SKM-1 (cell line): ENCODE data around the gene ZIC4.

Experiments
- DNase-seq: peaks from one replicate; lab custom pipeline; 2025; ENCODE audit not compliant: unreplicated experiment; lab: John Stamatoyannopoulos, UW

The ZIC4 gene

DNA sequence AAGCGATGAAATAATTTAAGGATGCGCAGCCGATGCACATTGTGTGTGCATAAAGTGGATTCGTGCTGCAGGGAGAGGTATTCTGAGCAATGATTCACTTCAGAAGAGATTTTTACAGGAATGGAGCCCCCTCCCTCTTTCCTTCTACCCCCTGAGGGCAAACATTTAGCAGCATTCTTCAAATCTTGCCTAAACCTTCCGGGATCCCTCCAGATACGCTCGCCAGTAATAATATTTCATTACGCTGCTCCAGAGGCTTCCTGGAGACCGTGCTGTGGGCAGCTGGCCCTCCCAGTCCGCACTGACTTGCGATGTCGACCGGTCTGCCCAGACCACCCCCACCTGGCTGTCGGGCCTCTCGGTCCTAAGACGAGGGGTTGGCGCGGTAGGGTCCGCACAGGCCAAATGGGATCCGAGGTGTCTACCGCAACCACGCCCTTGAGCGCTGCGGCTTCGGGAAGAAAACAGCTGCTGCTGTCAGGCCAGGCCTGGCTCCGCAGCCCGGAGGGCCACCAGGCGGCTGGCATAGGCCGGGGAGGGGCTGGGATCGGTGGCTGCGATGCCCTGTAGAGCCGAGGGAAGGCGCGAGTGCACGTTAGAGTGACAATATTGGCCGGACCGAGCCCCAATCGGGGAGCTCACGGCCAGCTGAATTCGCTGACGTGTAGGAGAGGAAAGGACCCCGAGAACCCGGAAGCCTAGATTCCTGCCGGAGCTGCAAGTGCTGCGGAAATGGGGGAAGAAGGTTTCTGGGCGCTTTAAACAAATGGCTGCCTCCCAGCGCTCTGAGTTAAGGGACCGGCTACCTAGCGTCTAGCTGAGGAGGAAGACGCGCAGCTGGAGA lies 14.3 kb downstream of the ZIC4 start:
- no peak for DNase-seq

DNA sequence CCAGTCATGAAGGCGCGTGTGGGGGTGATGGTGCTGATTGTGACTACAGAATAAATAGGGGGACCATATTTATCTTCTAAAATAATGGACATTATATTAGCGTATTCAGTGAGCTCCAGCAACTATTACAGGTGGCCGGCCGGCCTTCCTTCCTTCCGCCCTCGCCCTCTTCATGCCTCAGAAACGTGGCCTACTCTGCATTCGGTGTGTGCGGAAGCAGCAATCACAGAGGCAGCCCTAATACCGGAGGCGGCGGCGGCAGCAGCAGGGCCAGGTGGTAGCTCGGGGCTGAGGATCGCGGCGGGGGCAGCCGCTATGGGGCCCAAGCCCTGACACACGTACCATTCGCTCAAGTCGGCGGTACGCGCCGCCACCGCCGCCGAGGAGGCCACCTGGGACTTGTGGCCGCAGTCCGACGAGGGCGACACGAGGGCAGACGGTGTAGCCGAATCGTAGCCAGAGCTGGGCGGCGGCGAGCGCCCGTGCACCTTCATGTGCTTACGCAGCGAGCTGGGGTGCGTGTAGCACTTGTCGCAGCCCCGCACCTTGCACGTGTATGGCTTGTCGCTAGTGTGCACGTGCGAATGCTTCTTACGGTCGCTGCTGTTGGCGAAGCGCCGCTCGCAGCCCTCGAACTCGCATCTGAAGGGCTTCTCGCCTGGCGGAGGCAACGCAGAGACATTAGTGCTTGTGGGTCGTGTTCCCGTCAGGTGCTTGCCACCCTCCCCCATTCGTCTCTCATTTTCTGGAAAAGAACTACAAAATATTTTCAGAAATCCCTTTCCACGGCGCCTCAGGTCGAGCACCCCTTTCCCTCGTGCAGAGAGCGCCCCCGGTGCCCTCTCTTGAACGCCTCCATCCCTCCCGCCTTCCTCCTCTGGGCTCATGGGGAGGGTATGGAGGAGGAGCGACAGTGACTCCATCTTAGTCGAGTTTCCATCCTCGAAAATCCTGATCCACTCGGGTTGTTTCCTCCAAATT lies 15.5 kb downstream of the ZIC4 start:
- DNase-seq, result no peak

GRCh38 chr3:147389717-147390116 lies 16.6 kb downstream of the ZIC4 start:
- DNase-seq, result no peak

DNA sequence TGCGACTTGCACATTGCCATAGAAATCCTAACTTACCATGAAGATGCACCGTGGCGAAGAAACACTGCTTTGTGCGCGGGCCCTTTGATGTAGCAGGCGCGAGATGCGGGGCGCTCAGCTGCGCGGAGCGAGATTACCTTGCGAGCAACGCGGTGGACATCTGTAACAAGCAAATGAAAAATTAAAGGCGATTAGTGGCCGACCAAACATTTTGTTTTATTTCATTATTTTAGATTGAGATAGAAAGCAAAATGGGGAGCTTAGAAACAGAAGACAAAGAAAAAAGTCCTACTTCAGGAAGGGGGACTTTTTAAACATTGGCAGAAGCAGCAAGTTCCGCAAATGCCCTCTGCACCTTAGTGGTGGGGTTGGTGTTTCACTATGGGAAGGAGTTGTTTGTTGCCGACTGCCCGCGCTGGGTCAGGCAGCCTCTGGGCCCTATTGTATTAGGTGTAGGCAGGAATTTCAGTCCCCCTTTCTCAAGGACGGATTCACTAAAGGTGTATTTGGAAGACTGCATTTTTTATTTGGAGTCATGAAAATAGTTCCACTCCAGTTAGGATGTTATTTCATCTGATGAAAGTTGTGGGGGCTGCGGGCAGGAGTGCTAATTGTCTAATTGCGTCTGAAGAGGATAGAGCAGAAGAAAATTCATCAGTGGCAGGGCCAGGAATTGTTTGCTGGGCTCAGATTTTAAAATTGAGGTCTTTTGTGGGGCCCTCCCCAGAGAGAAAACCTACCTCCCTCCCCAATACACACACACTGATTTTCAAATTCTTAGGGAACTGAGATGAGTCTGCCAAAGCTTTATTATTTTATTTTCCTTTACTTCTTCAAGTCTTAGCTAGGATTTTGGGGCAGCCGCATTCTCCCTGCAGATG lies 17.4 kb downstream of the ZIC4 start:
- no peak for DNase-seq

DNA sequence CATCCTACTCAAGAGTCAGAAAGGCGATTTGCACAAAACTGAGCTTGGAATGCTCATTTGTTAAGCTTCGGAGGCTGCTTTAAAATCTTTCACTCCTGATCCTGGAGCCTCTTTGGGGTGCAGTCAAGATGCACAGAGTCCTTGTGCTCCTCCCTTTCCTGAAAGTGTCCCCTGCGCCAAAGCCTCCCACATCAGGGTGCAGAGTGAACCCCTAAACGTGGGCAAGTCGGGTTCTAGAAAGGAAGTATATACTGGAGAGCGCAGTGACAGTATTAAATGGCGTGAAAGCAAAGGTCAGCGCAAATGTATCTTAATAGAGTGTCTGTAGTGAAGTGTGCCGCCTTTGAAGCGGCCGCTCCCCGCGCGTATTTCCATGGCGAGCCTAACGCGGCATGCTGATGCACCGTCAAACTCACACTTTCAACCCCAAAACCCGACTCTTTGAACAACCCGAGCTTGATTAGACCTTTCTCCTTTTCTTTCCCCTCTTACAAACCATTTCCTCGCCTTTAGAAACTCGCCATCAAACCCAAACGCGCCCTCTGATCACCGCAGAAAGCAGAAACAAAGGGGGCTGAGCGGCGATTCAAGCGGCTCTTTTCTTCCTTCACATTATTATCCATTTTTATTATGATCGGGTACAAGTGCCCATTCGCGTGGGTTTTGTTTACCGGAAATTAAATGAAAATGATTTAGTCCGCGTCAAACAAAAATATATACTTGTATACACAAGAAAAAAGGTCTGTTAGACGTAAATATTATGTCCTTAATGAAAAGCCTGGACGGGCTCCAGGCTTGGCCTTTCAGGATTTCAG lies 18.3 kb downstream of the ZIC4 start:
- no peak for DNase-seq

GRCh38 chr3:147387291-147387884 lies 19.0 kb downstream of the ZIC4 start:
- DNase-seq, result no peak

DNA sequence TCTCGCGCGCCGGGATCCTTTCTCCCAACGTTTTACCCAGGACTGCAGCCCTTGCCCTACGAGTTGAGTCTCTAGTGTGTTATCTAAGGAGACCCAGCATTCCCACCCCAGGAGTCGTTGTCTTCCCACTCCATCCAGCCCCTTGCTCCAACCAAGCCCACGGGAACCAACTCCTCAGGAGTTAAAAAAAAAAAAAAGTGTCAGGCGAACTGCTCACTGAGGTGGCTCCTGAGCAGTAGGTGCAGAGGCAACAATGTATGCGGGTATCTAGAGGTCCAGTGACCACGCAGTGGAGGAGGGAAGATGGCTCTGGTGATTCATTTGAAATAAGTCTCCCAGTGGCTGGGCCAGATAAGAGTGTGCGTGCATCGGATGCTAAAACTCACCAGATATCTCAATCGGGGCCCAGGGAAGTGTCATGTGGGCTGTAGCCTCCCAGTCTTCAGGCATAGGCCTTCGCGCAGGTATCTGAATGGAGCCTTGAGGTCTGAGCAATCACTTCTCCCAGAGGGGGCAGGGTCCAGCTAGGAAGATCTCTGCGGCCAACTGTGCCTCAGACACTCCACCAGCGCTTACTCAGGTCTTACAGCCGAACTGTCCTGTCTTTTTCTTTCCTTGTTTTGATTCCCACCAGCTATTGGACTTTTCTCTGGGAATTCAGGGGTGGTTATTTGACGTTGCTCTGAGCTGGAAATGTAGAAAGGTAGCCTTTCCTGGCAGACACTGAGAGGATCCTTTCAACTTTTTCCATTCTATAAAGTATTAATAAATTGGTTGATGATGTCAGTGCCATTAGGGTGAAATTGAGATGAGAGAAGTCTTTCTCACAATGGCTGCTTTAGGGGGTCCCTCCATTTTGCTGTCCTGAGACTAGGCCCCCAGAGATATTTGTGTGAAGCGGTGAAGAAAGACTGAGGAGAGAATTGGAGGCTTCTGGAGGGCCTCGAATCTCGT lies 21.0 kb downstream of the ZIC4 start:
- DNase-seq, result no peak

DNA sequence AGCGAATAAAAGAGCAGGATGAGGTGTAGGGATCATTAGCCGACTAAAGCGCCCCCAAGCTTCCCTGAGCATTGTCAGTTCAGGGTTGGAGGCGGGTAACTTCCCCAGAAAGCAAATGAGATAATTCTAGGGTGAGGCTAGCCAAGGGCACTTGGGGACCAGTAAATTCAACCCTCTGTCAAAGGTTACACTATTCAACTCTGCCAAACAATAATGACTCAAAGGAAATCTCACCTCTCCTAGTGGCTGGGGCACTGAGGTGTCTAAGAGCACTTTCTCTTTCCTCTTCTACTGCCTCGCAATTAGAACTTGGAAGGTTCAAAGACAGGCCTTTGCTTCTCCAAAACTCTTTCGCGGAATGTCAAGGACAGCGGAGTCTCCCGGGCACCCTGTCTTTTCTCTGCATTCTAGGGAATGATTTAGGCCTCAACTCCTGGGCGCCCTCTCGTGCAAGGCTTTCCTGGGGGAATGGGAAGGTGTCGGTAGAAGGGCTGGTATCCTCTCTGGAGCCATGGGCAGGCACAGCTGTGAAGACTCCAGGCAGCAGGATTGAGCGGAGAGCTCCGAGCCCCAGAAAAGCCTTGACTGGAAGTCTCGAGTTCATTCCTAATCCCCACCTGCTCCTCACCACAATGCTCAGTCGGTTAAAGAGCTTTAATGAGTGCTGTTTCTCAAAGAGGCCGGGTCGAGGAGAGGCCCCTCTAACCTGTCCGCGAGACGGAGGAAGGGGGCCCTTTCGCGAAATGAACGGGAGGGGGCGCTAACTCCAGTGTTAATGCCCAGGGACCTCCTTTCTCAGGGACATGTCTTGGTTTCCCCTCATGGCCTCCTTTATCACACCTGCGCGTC lies 21.9 kb downstream of the ZIC4 start:
- DNase-seq, result no peak

DNA sequence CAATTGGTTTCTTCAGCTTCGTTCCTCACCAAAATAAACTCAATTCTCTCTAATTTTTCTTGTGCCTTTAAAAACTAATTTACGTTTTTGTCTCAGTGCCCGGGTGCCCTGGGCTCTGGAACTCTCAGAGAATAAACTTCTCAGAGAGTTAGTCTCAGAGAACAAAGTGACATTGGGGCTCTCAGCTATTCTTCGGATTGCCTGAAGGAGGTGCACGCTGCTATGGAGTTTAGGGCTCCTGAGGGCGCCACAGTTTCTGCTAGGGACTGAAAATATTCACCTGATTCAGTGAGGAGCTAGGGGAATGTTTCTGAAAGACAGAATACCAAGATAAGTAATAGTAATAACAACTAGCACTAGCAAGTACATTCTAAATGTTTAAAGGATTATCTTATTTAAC lies 22.7 kb downstream of the ZIC4 start:
- no peak for DNase-seq

GRCh38 chr3:147381596-147381995 lies 24.7 kb downstream of the ZIC4 start:
- no peak for DNase-seq

DNA sequence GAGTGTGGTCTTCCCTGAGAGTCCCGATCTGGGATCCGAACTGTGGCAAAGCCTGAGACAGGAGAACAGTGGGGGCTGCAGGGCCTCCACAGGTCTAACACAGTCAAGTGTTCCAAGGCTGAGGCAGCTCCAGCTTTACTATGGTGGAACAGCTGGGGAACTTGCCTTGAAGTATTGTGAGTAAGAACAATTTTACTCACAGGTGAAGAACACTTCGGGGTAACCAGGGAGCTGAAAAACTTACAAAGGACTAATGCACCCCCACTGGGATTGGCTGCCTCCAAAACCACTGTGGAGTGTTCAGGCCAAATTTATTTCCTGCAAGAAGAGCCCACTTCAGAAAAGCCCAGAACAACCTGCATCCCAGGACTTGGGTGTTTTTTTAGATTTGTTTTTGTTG lies 25.4 kb downstream of the ZIC4 start:
- no peak for DNase-seq

- no peak for DNase-seq
Measured at GRCh38 chr3:147380387-147380951, 25.9 kb downstream of the ZIC4 start.

- no peak for DNase-seq
Measured at GRCh38 chr3:147379651-147380050, 26.7 kb downstream of the ZIC4 start.

- DNase-seq, result no peak
Measured at GRCh38 chr3:147377412-147378367, 28.7 kb downstream of the ZIC4 start.

- DNase-seq, result no peak
Measured at GRCh38 chr3:147373301-147373700, 33.0 kb downstream of the ZIC4 start.

GRCh38 chr3:147372525-147373027 lies 33.8 kb downstream of the ZIC4 start:
- no peak for DNase-seq
